ENCODE measurements around the gene BZW2.

The BZW2 gene

GRCh38 chr7:16638282-16639280 lies 7.4 kb upstream of the BZW2 start:
- TF ChIP-seq CTCF (IDR thresholded peaks at IDR 0.05; ENCODE audit: control extremely low read depth, extremely low read depth, low read depth, missing control alignments): no peak
- ChIA-PET CTCF (interaction anchor here (1.0 kb wide), 1 partner anchor 11 kb away, joined by 3 read pairs; no protein-coding TSS in a partner anchor), POLR2A (no interaction called here)
- no peak for DNase-seq (ENCODE audit: extremely low spot score)

GRCh38 chr7:16644157-16644556 lies 1.8 kb upstream of the BZW2 start:
- no peak for DNase-seq (ENCODE audit: extremely low spot score)
- no peak for TF ChIP-seq CTCF (IDR thresholded peaks at IDR 0.05; ENCODE audit: control extremely low read depth, extremely low read depth, low read depth, missing control alignments)
- CTCF ChIA-PET: no interaction called here
- POLR2A ChIA-PET: no interaction called here

- no peak for TF ChIP-seq CTCF (IDR thresholded peaks at IDR 0.05; ENCODE audit: control extremely low read depth, extremely low read depth, low read depth, missing control alignments)
- POLR2A ChIA-PET: no interaction called here
- CTCF ChIA-PET: interaction anchor here (1.0 to 1.9 kb wide), 4 partner anchors 10 to 80 kb away, joined by 4 to 7 read pairs (median 4); no protein-coding TSS in a partner anchor
- peak; percentile 15 for DNase-seq (ENCODE audit: extremely low spot score)
Observed at GRCh38 chr7:16644636-16645592, 1.1 kb upstream of the BZW2 start.

GRCh38 chr7:16646472-16647072 lies 591 bp downstream of the BZW2 start:
- no peak for DNase-seq (ENCODE audit: extremely low spot score)

GRCh38 chr7:16647435-16647960 lies 1.5 kb downstream of the BZW2 start:
- POLR2A ChIA-PET: no interaction called here
- TF ChIP-seq CTCF (IDR thresholded peaks at IDR 0.05; ENCODE audit: control extremely low read depth, extremely low read depth, low read depth, missing control alignments): no peak
- no peak for DNase-seq (ENCODE audit: extremely low spot score)
- CTCF ChIA-PET: no interaction called here

More at GRCh38 chr7:16646472-16647072, 591 bp downstream of the BZW2 start:
- POLR2A ChIA-PET: no interaction called here
- TF ChIP-seq CTCF (IDR thresholded peaks at IDR 0.05; ENCODE audit: control extremely low read depth, extremely low read depth, low read depth, missing control alignments): no peak
- CTCF ChIA-PET: interaction anchor here (1.0 to 1.9 kb wide), 4 partner anchors 8 to 82 kb away, joined by 4 to 7 read pairs (median 4); no protein-coding TSS in a partner anchor
